Astrocyte of the cerebellum (primary cell): ENCODE measurements around the gene ZNF606.

Experiments
- DNase-seq: peaks from one replicate; pipeline ENCODE4 v3.0.0-alpha.2; 2011; ENCODE audit warnings: low read depth
- H3K4me3 ChIP-seq: 2 replicates; pipeline ENCODE4 v1.5.1; 2011; ENCODE audit warnings: mild to moderate bottlenecking, low read depth, low read length, moderate library complexity
- in situ Hi-C: cut with HindIII; loops from 2 replicates; pipeline ENCODE4 v1.10.0; 2017; ENCODE audit warnings: low sequenced_read_pairs
- TF ChIP-seq, protein P1 (sequence below): IDR thresholded peaks from 2 replicates; pipeline ENCODE4 v1.5.1; 2012; ENCODE audit warnings: low read length, low read depth, moderate library complexity, mild to moderate bottlenecking; ENCODE audit errors: missing control alignments

Gene ZNF606

GRCh38 chr19:58034477-58034793, 31.8 kb upstream of the ZNF606 start:
- in situ Hi-C loops: no loop called here
- no peak overlapping the region for H3K4me3 ChIP-seq
- no peak for DNase-seq
- TF ChIP-seq, protein P1, sequence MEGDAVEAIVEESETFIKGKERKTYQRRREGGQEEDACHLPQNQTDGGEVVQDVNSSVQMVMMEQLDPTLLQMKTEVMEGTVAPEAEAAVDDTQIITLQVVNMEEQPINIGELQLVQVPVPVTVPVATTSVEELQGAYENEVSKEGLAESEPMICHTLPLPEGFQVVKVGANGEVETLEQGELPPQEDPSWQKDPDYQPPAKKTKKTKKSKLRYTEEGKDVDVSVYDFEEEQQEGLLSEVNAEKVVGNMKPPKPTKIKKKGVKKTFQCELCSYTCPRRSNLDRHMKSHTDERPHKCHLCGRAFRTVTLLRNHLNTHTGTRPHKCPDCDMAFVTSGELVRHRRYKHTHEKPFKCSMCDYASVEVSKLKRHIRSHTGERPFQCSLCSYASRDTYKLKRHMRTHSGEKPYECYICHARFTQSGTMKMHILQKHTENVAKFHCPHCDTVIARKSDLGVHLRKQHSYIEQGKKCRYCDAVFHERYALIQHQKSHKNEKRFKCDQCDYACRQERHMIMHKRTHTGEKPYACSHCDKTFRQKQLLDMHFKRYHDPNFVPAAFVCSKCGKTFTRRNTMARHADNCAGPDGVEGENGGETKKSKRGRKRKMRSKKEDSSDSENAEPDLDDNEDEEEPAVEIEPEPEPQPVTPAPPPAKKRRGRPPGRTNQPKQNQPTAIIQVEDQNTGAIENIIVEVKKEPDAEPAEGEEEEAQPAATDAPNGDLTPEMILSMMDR: no peak

DNA sequence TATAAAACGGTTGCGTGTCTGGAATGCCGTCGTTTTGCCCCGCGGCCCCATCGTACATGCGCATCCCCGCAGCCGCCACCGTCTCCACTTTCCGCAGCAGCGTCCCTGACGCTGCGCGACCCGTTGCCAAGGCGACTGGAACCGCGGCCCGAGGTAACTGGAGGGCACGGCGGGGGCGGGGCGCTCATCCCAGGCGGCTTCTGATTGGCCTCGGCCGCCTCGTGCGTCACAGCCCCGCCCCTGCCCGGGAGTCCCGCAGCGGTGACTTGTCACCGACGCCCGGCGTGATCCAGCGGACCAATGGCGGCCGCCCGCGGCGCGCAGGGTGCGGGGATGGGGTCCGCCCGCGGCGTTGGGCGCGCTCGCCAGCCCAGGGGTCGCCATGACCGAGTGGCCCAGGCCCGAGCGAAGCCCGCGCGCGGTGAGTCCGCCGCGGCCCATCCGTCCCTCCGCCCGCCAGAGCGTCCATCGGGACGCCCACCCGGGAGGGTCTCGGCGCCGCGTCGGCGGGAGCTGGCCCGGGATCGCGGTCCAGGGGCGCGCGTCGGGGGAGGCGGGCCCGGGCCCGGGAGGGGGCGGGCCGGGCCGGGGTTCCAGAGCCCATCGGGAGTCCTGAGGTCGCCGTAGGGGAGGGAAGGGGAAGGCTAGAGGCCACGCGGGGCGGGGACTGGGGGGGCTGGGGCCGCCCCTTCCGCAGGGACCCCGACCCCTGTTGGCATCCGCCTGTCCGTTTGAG, 31.3 kb upstream of the ZNF606 start, which contains the start of gene ZSCAN1:
ZSCAN1 (plus strand) TSS at position 285 of the 736 bp plus-strand sequence. CDS start 3,812 bp downstream, outside the sequence.
- TF ChIP-seq, protein P1: no peak
- in situ Hi-C loops: no loop called here
- peak within 1 kb of the TSS; percentile 19 for H3K4me3 ChIP-seq
- DNase-seq: no peak

DNA sequence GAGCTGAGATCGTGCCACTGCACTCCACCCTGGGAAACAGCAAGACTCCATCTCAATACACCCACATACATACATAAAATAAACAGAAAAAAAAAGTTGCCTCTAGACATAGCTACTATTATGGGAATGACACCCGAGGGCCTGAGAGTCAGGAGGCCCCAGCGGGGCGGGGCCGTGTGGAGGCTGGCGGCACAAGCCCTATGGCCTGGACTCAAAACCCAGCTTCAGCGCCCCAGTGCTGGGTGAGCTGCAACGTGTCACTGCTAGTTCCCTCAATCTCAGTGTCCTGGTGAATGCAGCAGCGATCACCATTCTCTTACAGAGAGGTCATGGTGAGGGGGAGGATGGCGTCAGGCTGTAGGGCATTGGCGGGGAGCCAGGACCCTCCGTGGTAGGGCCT, 22.0 kb upstream of the ZNF606 start:
- no peak for DNase-seq
- in situ Hi-C loops: no loop called here
- TF ChIP-seq, protein P1: no peak
- H3K4me3 ChIP-seq: no peak overlapping the region

DNA sequence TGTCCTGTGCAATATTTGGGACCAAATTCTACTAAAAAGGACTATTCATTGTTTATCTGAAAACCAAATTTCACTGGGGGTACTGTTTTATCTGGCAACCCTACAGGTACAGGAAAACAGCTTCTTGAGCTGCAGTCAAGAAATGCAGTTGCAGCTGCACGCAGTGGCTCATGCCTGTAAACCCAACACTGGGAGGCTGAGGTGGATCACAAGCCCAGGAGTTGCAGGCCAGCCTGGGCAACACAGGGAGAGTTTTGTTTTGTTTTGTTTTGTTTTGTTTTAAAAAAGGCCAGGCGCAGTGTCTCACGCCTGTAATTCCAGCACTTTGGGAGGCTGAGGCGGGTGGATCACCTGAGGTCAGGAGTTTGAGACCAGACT, 19.7 kb upstream of the ZNF606 start:
- DNase-seq: no peak
- TF ChIP-seq, protein P1: no peak
- in situ Hi-C loops: no loop called here
- H3K4me3 ChIP-seq: no peak overlapping the region

GRCh38 chr19:58021541-58022282, 19.1 kb upstream of the ZNF606 start:
- in situ Hi-C loops: no loop called here
- H3K4me3 ChIP-seq: no peak overlapping the region
- DNase-seq: no peak
- TF ChIP-seq, protein P1: peak; percentile 9

GRCh38 chr19:58020129-58020528, 17.5 kb upstream of the ZNF606 start:
- TF ChIP-seq, protein P1: no peak
- DNase-seq: no peak
- in situ Hi-C loops: no loop called here
- H3K4me3 ChIP-seq: no peak overlapping the region
